Trophoblast cell (in vitro differentiated cells and primary cell): Measurements from ENCODE around the gene SLC6A4.

Experiments
- DNase-seq, 2 donors: peaks; one replicate each; pipeline ENCODE4 v3.0.0-alpha.2; 2016
- H2AFZ ChIP-seq: 2 replicates; pipeline ENCODE4 v1.6.1; 2013; ENCODE audit warnings: low read length, moderate library complexity, mild to moderate bottlenecking; ENCODE audit not compliant: insufficient read depth, poor library complexity
- H2AK5ac ChIP-seq: 2 replicates; pipeline ENCODE4 v1.6.1; 2013; ENCODE audit warnings: mild to moderate bottlenecking, low read length
- H2BK120ac ChIP-seq: 2 replicates; pipeline ENCODE4 v1.6.1; 2013; ENCODE audit warnings: low read length, mild to moderate bottlenecking, moderate library complexity; ENCODE audit not compliant: insufficient read depth, poor library complexity
- H2BK12ac ChIP-seq: 2 replicates; pipeline ENCODE4 v1.6.1; 2013; ENCODE audit warnings: mild to moderate bottlenecking, low read length, moderate library complexity
- H2BK5ac ChIP-seq: 2 replicates; pipeline ENCODE4 v1.6.1; 2013; ENCODE audit warnings: low read length, low read depth, moderate library complexity, mild to moderate bottlenecking; ENCODE audit not compliant: poor library complexity
- H3K14ac ChIP-seq: 2 replicates; pipeline ENCODE4 v1.6.1; 2013; ENCODE audit warnings: mild to moderate bottlenecking, low read length
- H3K18ac ChIP-seq: 2 replicates; pipeline ENCODE4 v1.6.1; 2013; ENCODE audit warnings: mild to moderate bottlenecking, low read length
- H3K23ac ChIP-seq: 2 replicates; pipeline ENCODE4 v1.6.1; 2013; ENCODE audit warnings: low read length
- H3K27ac ChIP-seq: 2 replicates; pipeline ENCODE4 v1.5.1; 2013; ENCODE audit warnings: low read depth, mild to moderate bottlenecking, inconsistent platforms, low read length, moderate library complexity
- H3K27me3 ChIP-seq: 2 replicates; pipeline ENCODE4 v1.6.1; 2013; ENCODE audit warnings: inconsistent platforms, mild to moderate bottlenecking, low read length, moderate library complexity; ENCODE audit not compliant: insufficient read depth
- H3K36me3 ChIP-seq, 2 experiments: 1 replicate in 1 of 2; 2 replicates in 1 of 2; pipeline ENCODE4 v1.6.1; 2013; ENCODE audit warnings: low read length in 2 of 2, mild to moderate bottlenecking in 2 of 2, moderate library complexity in 1 of 2; ENCODE audit not compliant: insufficient read depth in 2 of 2, control insufficient read depth in 1 of 2
- H3K4ac ChIP-seq: 2 replicates; pipeline ENCODE4 v1.6.1; 2013; ENCODE audit warnings: low read depth, mild to moderate bottlenecking, low read length, moderate library complexity
- H3K4me1 ChIP-seq, 2 experiments: 1 replicate in 1 of 2; 2 replicates in 1 of 2; pipeline ENCODE4 v1.6.1; 2013; ENCODE audit warnings: low read length in 2 of 2, mild to moderate bottlenecking in 2 of 2, moderate library complexity in 1 of 2; ENCODE audit not compliant: insufficient read depth in 2 of 2, control insufficient read depth in 1 of 2
- H3K4me2 ChIP-seq: 2 replicates; pipeline ENCODE4 v1.6.1; 2013; ENCODE audit warnings: inconsistent platforms, mild to moderate bottlenecking, low read length, moderate library complexity
- H3K4me3 ChIP-seq: 2 replicates; pipeline ENCODE4 v1.5.1; 2013; ENCODE audit warnings: mild to moderate bottlenecking, low read depth, low read length, inconsistent platforms
- H3K79me1 ChIP-seq: one replicate; pipeline ENCODE4 v1.6.1; 2013; ENCODE audit warnings: low read length
- H3K79me2 ChIP-seq: 2 replicates; pipeline ENCODE4 v1.6.1; 2013; ENCODE audit warnings: low read length, mild to moderate bottlenecking; ENCODE audit not compliant: control insufficient read depth, insufficient read depth, poor library complexity
- H3K9ac ChIP-seq: 2 replicates; pipeline ENCODE4 v1.6.1; 2013; ENCODE audit warnings: mild to moderate bottlenecking, low read length
- H3K9me3 ChIP-seq: 2 replicates; pipeline ENCODE4 v1.6.1; 2013; ENCODE audit warnings: low read depth, mild to moderate bottlenecking, control low read depth, inconsistent platforms, low read length; ENCODE audit not compliant: insufficient read depth
- H4K12ac ChIP-seq: 2 replicates; pipeline ENCODE4 v1.6.1; 2013; ENCODE audit warnings: low read depth, mild to moderate bottlenecking, low read length, moderate library complexity
- H4K8ac ChIP-seq: 2 replicates; pipeline ENCODE4 v1.6.1; 2013; ENCODE audit warnings: low read depth, mild to moderate bottlenecking, low read length, moderate library complexity
- H4K91ac ChIP-seq: one replicate; pipeline ENCODE4 v1.6.1; 2013; ENCODE audit warnings: low read depth, mild to moderate bottlenecking, low read length, moderate library complexity
- WGBS: extraction: QIAGEN DNeasy Blood & Tissue Kit; methylation state at CpG from one replicate; pipeline ENCODE4 v1.1.7; 2013; ENCODE audit warnings: missing lambda C conversion rate; ENCODE audit not compliant: insufficient read length, insufficient coverage; ENCODE audit errors: extremely low coverage; 5-methylcytosine and 5-hydroxymethylcytosine counted together

The SLC6A4 gene

DNA sequence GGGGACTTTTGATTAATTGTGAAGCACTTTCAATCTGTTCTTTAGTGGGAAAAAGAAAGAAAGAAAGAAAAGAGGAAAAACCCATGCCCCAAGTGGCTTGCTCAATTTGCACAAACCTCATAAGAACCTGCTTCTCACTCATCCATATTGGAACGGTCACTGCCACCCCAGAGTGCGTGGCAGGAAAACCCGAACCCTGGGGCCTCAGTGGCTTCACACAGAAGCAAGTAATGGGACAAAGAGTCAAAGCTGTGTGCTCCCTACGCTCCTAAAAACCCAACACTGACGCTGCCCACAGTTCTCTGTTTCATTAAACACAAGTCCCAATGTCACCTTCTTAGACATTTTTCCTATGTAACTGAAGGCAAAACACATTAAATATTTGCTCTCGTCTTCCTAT, 1.2 kb downstream of the SLC6A4 start:
- no peak overlapping the region for H3K9ac ChIP-seq
- no peaks in the 10 kb centered on the region for H3K79me1 ChIP-seq
- no peaks in the 10 kb centered on the region for H3K79me2 ChIP-seq
- H3K23ac ChIP-seq = no peak overlapping the region
- H4K91ac ChIP-seq = no peak overlapping the region
- no peak overlapping the region for H3K14ac ChIP-seq
- no peak for DNase-seq
- WGBS = no CpG with 5 or more reads among the region's 6 CpGs
- H2BK12ac ChIP-seq = no peak overlapping the region
- H2BK5ac ChIP-seq = no peak overlapping the region
- no peak overlapping the region for H3K27ac ChIP-seq
- H3K4me2 ChIP-seq = no peak overlapping the region
- peaks cover 19 to 27% of the 10 kb centered on the region in 2 experiments for H3K4me1 ChIP-seq
- H4K12ac ChIP-seq = no peak overlapping the region
- H2AFZ ChIP-seq = no peak overlapping the region
- no peak overlapping the region for H4K8ac ChIP-seq
- no peak overlapping the region for H2AK5ac ChIP-seq
- H3K27me3 ChIP-seq = peaks cover 15% of the 10 kb centered on the region
- H2BK120ac ChIP-seq = no peak overlapping the region
- H3K4ac ChIP-seq = no peak overlapping the region
- peaks cover 10% of the 10 kb centered on the region for H3K9me3 ChIP-seq
- H3K18ac ChIP-seq = no peak overlapping the region
- H3K4me3 ChIP-seq = no peak overlapping the region
- H3K36me3 ChIP-seq = no peaks in the 10 kb centered on the region

DNA sequence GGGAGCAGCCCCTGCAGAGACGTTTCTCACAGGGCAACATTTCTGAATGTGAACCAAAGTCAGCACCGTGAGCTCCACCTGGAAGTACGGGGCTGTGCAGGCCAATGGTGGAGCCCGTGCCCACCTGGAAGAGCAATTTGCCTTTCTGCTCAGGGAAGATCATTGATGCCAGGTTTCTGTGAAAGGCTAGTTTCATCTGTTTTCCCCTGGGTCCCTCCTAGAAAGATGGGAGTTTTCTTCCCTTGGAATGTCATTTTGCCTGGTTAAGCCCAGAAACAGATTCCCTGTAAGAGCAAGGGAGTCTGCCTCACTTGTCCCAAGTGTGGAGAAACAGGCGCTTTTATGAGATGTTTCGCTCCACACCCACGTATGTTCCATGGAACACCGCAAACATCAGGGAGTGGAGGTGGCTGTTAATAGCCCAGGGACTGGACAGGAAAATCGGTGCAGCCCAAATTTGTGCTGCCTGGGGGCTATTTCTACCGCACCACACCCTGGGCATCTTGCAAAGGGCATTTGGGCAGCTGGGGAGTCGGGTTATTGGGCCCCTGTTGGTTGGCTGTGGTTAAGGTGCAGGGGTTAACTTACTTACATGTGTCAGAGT, 2.6 kb downstream of the SLC6A4 start:
- no peaks in the 10 kb centered on the region for H3K79me2 ChIP-seq
- no peak overlapping the region for H2BK5ac ChIP-seq
- H2AFZ ChIP-seq = no peak overlapping the region
- H4K91ac ChIP-seq = no peak overlapping the region
- no peak overlapping the region for H3K9ac ChIP-seq
- no peak overlapping the region for H3K27ac ChIP-seq
- no peak overlapping the region for H2AK5ac ChIP-seq
- H2BK120ac ChIP-seq = no peak overlapping the region
- H3K23ac ChIP-seq = no peak overlapping the region
- no peak overlapping the region for H3K4me3 ChIP-seq
- H4K8ac ChIP-seq = no peak overlapping the region
- H3K18ac ChIP-seq = no peak overlapping the region
- H3K79me1 ChIP-seq = no peaks in the 10 kb centered on the region
- no peak overlapping the region for H2BK12ac ChIP-seq
- no CpG with 5 or more reads among the region's 11 CpGs for WGBS
- no peaks in the 10 kb centered on the region for H3K36me3 ChIP-seq
- H3K14ac ChIP-seq = no peak overlapping the region
- H3K27me3 ChIP-seq = peaks cover 15% of the 10 kb centered on the region
- DNase-seq = no peak
- peaks cover 9% of the 10 kb centered on the region for H3K9me3 ChIP-seq
- no peak overlapping the region for H3K4ac ChIP-seq
- H3K4me2 ChIP-seq = no peak overlapping the region
- no peak overlapping the region for H4K12ac ChIP-seq
- H3K4me1 ChIP-seq = peaks cover 11 to 20% of the 10 kb centered on the region in 2 experiments

DNA sequence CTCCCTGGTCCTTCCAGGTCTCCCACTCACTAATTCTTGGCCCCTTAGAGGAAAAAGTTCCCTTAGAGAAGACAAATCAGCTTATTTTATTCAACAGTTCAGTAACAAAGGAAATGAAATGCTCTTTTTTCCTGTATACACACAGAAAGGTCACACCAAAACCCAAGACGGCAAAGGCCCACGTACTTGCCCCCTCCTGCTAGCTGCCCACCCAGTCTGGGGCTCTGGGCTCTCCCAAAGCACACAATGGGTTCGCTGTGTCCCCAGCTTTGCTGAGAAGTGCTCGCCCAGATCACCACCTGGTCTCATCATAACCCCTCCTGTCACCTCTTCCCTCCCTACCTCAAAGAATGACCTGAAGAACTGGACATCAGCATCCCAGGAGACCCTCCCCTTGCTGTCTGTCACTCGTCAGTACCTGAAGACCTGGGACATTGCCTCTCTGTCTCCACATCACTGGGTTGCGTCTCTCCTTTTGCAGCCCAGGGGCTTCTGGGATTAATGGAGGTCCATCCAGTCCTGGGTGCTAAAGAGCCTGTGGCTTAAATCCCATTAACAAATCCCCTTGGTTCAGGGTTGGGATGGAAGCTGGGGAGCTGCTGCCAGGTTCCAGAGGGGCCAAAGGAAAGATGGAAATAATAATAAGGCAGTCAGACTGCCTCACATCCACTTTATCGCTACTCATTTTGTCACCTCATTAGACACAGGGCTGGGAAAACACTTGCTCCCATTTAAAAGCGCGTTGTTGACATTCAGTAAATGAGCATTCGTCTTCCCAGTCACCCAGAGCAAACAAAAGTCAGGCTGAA, 3.3 kb downstream of the SLC6A4 start:
- DNase-seq = no peak
- Histone ChIP-seq H3K23ac (no peak overlapping the region), H3K79me2 (no peaks in the 10 kb centered on the region), H3K4me2 (no peak overlapping the region), H3K36me3 (no peaks in the 10 kb centered on the region), H2AK5ac (no peak overlapping the region), H2AFZ (no peak overlapping the region), H4K12ac (no peak overlapping the region), H3K4me1 (peaks cover 10 to 15% of the 10 kb centered on the region in 2 experiments), H3K4me3 (no peak overlapping the region), H2BK12ac (no peak overlapping the region), H3K9me3 (peaks cover 9% of the 10 kb centered on the region), H2BK120ac (no peak overlapping the region), H3K27me3 (peaks cover 15% of the 10 kb centered on the region), H2BK5ac (no peak overlapping the region), H4K91ac (no peak overlapping the region), H4K8ac (no peak overlapping the region), H3K18ac (no peak overlapping the region), H3K4ac (no peak overlapping the region), H3K79me1 (no peaks in the 10 kb centered on the region), H3K9ac (no peak overlapping the region), H3K14ac (no peak overlapping the region), H3K27ac (no peak overlapping the region)
- WGBS = no CpG with 5 or more reads among the region's 10 CpGs

DNA sequence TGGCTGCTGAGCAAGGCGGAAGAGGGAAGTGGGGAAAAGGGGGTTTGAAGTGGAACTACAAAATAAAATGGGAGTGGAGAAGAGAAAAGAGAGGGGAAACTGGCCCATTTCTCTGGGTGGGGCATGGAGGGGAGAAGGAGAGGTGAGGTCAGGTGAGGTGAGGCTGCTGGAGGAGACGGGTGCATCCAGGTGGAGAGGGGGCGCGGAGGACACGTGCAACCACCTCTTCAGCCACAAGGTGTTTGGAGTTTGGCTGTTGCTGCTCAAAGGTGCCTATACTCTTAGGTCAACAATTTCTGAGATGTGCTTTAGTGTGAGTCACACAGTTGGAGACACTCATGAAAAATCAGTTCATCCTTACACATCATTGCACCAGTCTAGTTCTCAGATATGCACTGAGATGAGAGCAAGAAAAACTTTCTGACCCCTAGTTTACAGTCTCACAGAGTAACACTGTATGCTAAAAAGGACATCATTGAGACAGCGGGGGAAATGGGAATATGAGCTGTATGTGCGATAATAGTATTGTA, 4.8 kb downstream of the SLC6A4 start:
- H2AFZ ChIP-seq = no peak overlapping the region
- no peak overlapping the region for H3K27ac ChIP-seq

More for the DNA sequence above, 4.8 kb downstream of the SLC6A4 start:
- Histone ChIP-seq H3K23ac (no peak overlapping the region), H3K9me3 (peaks cover 6% of the 10 kb centered on the region), H3K4ac (no peak overlapping the region), H3K36me3 (no peaks in the 10 kb centered on the region), H4K91ac (no peak overlapping the region), H2BK12ac (no peak overlapping the region), H2AK5ac (no peak overlapping the region), H4K8ac (no peak overlapping the region), H3K18ac (no peak overlapping the region), H2BK5ac (no peak overlapping the region), H3K4me1 (peaks cover 7 to 8% of the 10 kb centered on the region in 2 experiments), H4K12ac (no peak overlapping the region), H3K9ac (no peak overlapping the region), H3K27me3 (peaks cover 11% of the 10 kb centered on the region), H3K4me3 (no peak overlapping the region), H3K79me2 (no peaks in the 10 kb centered on the region), H2BK120ac (no peak overlapping the region), H3K14ac (no peak overlapping the region), H3K79me1 (no peaks in the 10 kb centered on the region), H3K4me2 (no peak overlapping the region)
- DNase-seq = peak in 1 of 2 donors; percentile 19
- WGBS = no CpG with 5 or more reads among the region's 7 CpGs
